Measurements from ENCODE around the gene PICALM.

DNA sequence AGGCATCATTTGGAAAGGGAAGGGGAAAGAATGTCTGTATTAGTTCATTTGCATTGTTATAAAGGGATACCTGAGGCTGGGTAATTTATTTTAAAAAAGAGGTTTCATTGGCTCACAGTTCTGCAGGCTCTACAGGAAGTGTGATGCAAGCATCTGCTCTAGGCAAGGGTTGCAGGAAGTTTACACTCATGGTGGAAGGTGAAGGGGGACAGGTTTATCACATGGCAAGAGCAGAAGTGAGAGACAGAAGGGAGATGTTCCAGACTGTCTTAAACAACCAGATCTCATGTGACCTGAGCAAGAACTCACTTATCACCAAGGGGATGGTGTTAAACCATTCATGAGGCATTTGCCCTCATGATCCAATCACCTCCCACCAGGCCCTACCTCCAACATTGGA lies 123.1 kb downstream of the PICALM start:
- TF ChIP-seq CTCF (IDR thresholded peaks at IDR 0.05; ENCODE audit: low read depth, low read length, missing input control) (no peak), RAD21 (IDR thresholded peaks at IDR 0.05) (no peak), EGR1 (IDR thresholded peaks at IDR 0.05; ENCODE audit: low read depth in 2 of 2) (no peak), HNF4G (IDR thresholded peaks at IDR 0.05) (no peak), TAF1 (conservative IDR thresholded peaks at IDR 0.05) (no peak), GABPA (IDR thresholded peaks at IDR 0.05 in 1 of 2, conservative IDR thresholded peaks at IDR 0.05 in 1 of 2) (no peak), SP1 (IDR thresholded peaks at IDR 0.05) (no peak)
- TF ChIP-seq, protein P1, sequence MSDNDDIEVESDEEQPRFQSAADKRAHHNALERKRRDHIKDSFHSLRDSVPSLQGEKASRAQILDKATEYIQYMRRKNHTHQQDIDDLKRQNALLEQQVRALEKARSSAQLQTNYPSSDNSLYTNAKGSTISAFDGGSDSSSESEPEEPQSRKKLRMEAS (IDR thresholded peaks at IDR 0.05): no peak
- TF ChIP-seq, protein P2, sequence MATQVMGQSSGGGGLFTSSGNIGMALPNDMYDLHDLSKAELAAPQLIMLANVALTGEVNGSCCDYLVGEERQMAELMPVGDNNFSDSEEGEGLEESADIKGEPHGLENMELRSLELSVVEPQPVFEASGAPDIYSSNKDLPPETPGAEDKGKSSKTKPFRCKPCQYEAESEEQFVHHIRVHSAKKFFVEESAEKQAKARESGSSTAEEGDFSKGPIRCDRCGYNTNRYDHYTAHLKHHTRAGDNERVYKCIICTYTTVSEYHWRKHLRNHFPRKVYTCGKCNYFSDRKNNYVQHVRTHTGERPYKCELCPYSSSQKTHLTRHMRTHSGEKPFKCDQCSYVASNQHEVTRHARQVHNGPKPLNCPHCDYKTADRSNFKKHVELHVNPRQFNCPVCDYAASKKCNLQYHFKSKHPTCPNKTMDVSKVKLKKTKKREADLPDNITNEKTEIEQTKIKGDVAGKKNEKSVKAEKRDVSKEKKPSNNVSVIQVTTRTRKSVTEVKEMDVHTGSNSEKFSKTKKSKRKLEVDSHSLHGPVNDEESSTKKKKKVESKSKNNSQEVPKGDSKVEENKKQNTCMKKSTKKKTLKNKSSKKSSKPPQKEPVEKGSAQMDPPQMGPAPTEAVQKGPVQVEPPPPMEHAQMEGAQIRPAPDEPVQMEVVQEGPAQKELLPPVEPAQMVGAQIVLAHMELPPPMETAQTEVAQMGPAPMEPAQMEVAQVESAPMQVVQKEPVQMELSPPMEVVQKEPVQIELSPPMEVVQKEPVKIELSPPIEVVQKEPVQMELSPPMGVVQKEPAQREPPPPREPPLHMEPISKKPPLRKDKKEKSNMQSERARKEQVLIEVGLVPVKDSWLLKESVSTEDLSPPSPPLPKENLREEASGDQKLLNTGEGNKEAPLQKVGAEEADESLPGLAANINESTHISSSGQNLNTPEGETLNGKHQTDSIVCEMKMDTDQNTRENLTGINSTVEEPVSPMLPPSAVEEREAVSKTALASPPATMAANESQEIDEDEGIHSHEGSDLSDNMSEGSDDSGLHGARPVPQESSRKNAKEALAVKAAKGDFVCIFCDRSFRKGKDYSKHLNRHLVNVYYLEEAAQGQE (IDR thresholded peaks at IDR 0.05): no peak

Data from liver (tissue), 3 donors.